HCT116 (cell line): ENCODE results near the gene FAP. TPM values are rescaled to one million over a fixed set of nuclear protein-coding genes. Genes with fewer than 3 reads are reported as not detected.

Experiments used
- ATAC-seq: fragments of 200-7000 bp; cut with Tn5 transposase; 2 replicates; pipeline ENCODE4 v1.9.1; 2020; ENCODE audit warnings: mild to moderate bottlenecking, moderate library complexity
- BruUV-seq: library from RNA; stranded (reverse); fragments of 400-500 nt; replicated peaks from 2 replicates; lab custom pipeline; 2021; lab: Mats Ljungman, UMichigan
- CTCF ChIA-PET: fragments of 300-600 bp; sonication (Branson Sonifier 250); formaldehyde crosslinking; loops from one replicate; lab custom pipeline; 2021; ENCODE audit warnings: antibody characterized with exemption; lab: Charles Lee
- POLR2A ChIA-PET: fragments of 300-600, 350-600 bp; sonication (Branson Sonifier 250); formaldehyde crosslinking; loops from one replicate; lab custom pipeline; 2021; ENCODE audit warnings: antibody characterized with exemption; lab: Charles Lee
- RAD21 ChIA-PET, 2 experiments: fragments of 300-600 bp; sonication (Branson Sonifier 250); formaldehyde crosslinking; loops; one replicate each; lab custom pipeline; 2023; ENCODE audit warnings: low total read pairs in 2 of 2; ENCODE audit not compliant: uncharacterized antibody in 2 of 2, unreplicated experiment in 2 of 2, low non-redundant PET in 1 of 2; lab: Charles Lee
- DNase-seq: peaks from one replicate; pipeline ENCODE4 v3.0.0-alpha.2; 2010; ENCODE audit warnings: low read depth, low spot score
- H2AFZ ChIP-seq: fragments of 200-600 bp; shearing (Covaris generic), sonication (generic); 2 replicates; pipeline ENCODE4 v1.6.1; 2017; ENCODE audit warnings: low read depth, mixed run types, mixed read lengths, antibody characterized with exemption, low read length; ENCODE audit not compliant: poor library complexity, severe bottlenecking
- H3K27ac ChIP-seq: 2 replicates; pipeline ENCODE4 v1.5.1; 2012; ENCODE audit warnings: low read depth, low read length
- H3K27me3 ChIP-seq: fragments of 200-600 bp; sonication (generic); 2 replicates; pipeline ENCODE4 v1.6.1; 2016; ENCODE audit warnings: mixed run types, low read length, mixed read lengths; ENCODE audit not compliant: insufficient read depth
- H3K36me3 ChIP-seq, 2 experiments: fragments of 200-500 bp in 1 of 2; fragments of 200-600 bp in 1 of 2; sonication (Bioruptor generic) in 1 of 2; sonication (generic) in 1 of 2; 2 replicates each; pipeline versions ENCODE4 v1.5.1 to v1.6.1; 2014 to 2016; ENCODE audit warnings: low read length in 2 of 2, inconsistent platforms in 1 of 2, mixed read lengths in 1 of 2, mixed run types in 1 of 2; ENCODE audit not compliant: insufficient read depth in 2 of 2, control insufficient read depth in 1 of 2
- H3K4me1 ChIP-seq, 2 experiments: fragments of 200-600 bp in 1 of 2; sonication (generic) in 1 of 2; 2 replicates each; pipeline versions ENCODE4 v1.5.1 to v1.6.1; 2012 to 2017; ENCODE audit warnings: low read length in 2 of 2, inconsistent platforms in 1 of 2, mild to moderate bottlenecking in 1 of 2, mixed read lengths in 1 of 2, mixed run types in 1 of 2, moderate library complexity in 1 of 2; ENCODE audit not compliant: insufficient read depth in 2 of 2, control insufficient read depth in 1 of 2
- H3K4me2 ChIP-seq: fragments of 200-600 bp; sonication (generic); 2 replicates; pipeline ENCODE4 v1.6.1; 2017; ENCODE audit warnings: mixed run types, low read length, mixed read lengths
- H3K4me3 ChIP-seq, 2 experiments: fragments of 200-600 bp in 1 of 2; sonication (generic) in 1 of 2; replicated peaks in 1 of 2; 2 replicates each; pipeline ENCODE4 v1.5.1; 2011 to 2016; ENCODE audit warnings: low read length in 2 of 2, control low read depth in 1 of 2, low read depth in 1 of 2, mild to moderate bottlenecking in 1 of 2, mixed read lengths in 1 of 2, mixed run types in 1 of 2
- H3K79me2 ChIP-seq: fragments of 200-600 bp; sonication (generic); 2 replicates; pipeline ENCODE4 v1.6.1; 2017; ENCODE audit warnings: mild to moderate bottlenecking, mixed run types, low read length, moderate library complexity, mixed read lengths; ENCODE audit not compliant: insufficient read depth
- H3K9ac ChIP-seq: fragments of 200-600 bp; sonication (generic); 2 replicates; pipeline ENCODE4 v1.6.1; 2016; ENCODE audit warnings: low read length, mixed read lengths
- H3K9me2 ChIP-seq: fragments of 200-600 bp; sonication (generic), shearing (Covaris generic); 2 replicates; pipeline ENCODE4 v1.6.1; 2017; ENCODE audit warnings: mixed run types, mild to moderate bottlenecking, moderate library complexity; ENCODE audit not compliant: insufficient read depth
- H3K9me3 ChIP-seq, 2 experiments: fragments of 200-500 bp in 1 of 2; fragments of 200-600 bp in 1 of 2; sonication (Bioruptor generic) in 1 of 2; sonication (generic) in 1 of 2; 2 replicates each; pipeline ENCODE4 v1.6.1; 2014 to 2017; ENCODE audit warnings: low read length in 2 of 2, mixed read lengths in 2 of 2, inconsistent platforms in 1 of 2, low read depth in 1 of 2, mild to moderate bottlenecking in 1 of 2, mixed run types in 1 of 2, moderate library complexity in 1 of 2; ENCODE audit not compliant: control insufficient read depth in 1 of 2, insufficient read depth in 1 of 2
- H4K20me1 ChIP-seq: fragments of 200-600 bp; sonication (generic), shearing (Covaris generic); 2 replicates; pipeline ENCODE4 v1.6.1; 2017; ENCODE audit warnings: mixed run types, mild to moderate bottlenecking, moderate library complexity; ENCODE audit not compliant: insufficient read depth
- ATF3 ChIP-seq: IDR thresholded peaks from 2 replicates; pipeline ENCODE4 v1.6.1; 2012
- CBX3 ChIP-seq: IDR thresholded peaks from 2 replicates; pipeline ENCODE4 v1.6.1; 2012; ENCODE audit warnings: low read depth
- CEBPB ChIP-seq: IDR thresholded peaks from 2 replicates; pipeline ENCODE4 v1.6.1; 2012; ENCODE audit warnings: low read depth
- CTCF ChIP-seq, 3 experiments: fragments of 200-600 bp in 1 of 3; sonication (generic) in 1 of 3; IDR thresholded peaks in 2 of 3; conservative IDR thresholded peaks in 1 of 3; 2 replicates each; pipeline ENCODE4 v1.5.1; 2012 to 2017; ENCODE audit warnings: low read depth in 2 of 3, low read length in 2 of 3, antibody characterized with exemption in 1 of 3, borderline replicate concordance in 1 of 3, control low read depth in 1 of 3, mild to moderate bottlenecking in 1 of 3, mixed read lengths in 1 of 3, mixed run types in 1 of 3, moderate library complexity in 1 of 3; ENCODE audit not compliant: insufficient read depth in 1 of 3
- EZH2 ChIP-seq: fragments of 200-600 bp; sonication (generic); IDR thresholded peaks from 2 replicates; pipeline ENCODE4 v1.6.1; 2017; ENCODE audit warnings: antibody characterized with exemption, mixed run types
- FOSL1 ChIP-seq: IDR thresholded peaks from 2 replicates; pipeline ENCODE4 v1.6.1; 2012; ENCODE audit warnings: low read depth
- JUND ChIP-seq: IDR thresholded peaks from 2 replicates; pipeline ENCODE4 v1.6.1; 2012
- MAX ChIP-seq: IDR thresholded peaks from 2 replicates; pipeline ENCODE4 v1.6.1; 2012
- POLR2A ChIP-seq: IDR thresholded peaks from 2 replicates; pipeline ENCODE4 v1.7.0; 2011; ENCODE audit warnings: borderline replicate concordance; ENCODE audit not compliant: insufficient read depth, insufficient read length; ENCODE audit errors: extremely low read depth
- POLR2AphosphoS5 ChIP-seq: IDR thresholded peaks from 2 replicates; pipeline ENCODE4 v1.6.1; 2011; ENCODE audit warnings: mild to moderate bottlenecking, low read depth, low read length, moderate library complexity
- RAD21 ChIP-seq: IDR thresholded peaks from 2 replicates; pipeline ENCODE4 v1.6.1; 2012; ENCODE audit warnings: low read depth, mild to moderate bottlenecking
- REST ChIP-seq: IDR thresholded peaks from 2 replicates; pipeline ENCODE4 v1.6.1; 2012; ENCODE audit warnings: low read depth
- SP1 ChIP-seq: IDR thresholded peaks from 2 replicates; pipeline ENCODE4 v1.6.1; 2012; ENCODE audit warnings: low read depth
- SRF ChIP-seq: IDR thresholded peaks from 2 replicates; pipeline ENCODE4 v1.6.1; 2012; ENCODE audit warnings: low read depth
- YY1 ChIP-seq: IDR thresholded peaks from 2 replicates; pipeline ENCODE4 v1.6.1; 2011; ENCODE audit warnings: low read length, low read depth, moderate library complexity, mild to moderate bottlenecking; ENCODE audit not compliant: insufficient replicate concordance; ENCODE audit errors: extremely low read depth
- ZNF274 ChIP-seq: fragments of 200-500 bp; sonication (Bioruptor generic); IDR thresholded peaks from 2 replicates; pipeline ENCODE4 v1.6.1; 2014; ENCODE audit warnings: mild to moderate bottlenecking, low read depth, low read length, inconsistent platforms
- intact Hi-C: fragments of 100-400 bp; cut with micrococcal nuclease; formaldehyde crosslinking; loops from 2 replicates; pipeline ENCODE4 v1.10.0; 2022
- total RNA-seq: library from RNA; stranded (reverse); gene quantifications from one replicate; pipeline ENCODE4 v1.2.1, GENCODE V29; 2021; ENCODE audit not compliant: unreplicated experiment

Gene FAP
- total RNA-seq, 1 experiment from 2014 or later: not detected

- intact Hi-C loops: no loop called here
Observed at GRCh38 chr2:162244541-162245031, 1.3 kb upstream of the FAP start.

More at GRCh38 chr2:162244541-162245031, 1.3 kb upstream of the FAP start:
- peak overlapping the region; percentile 48 for H3K4me2 ChIP-seq
- H3K36me3 ChIP-seq: no peaks in the 10 kb centered on the region
- no peak overlapping the region for H3K27ac ChIP-seq
- ChIA-PET RAD21 (no interaction called here), POLR2A (no interaction called here), CTCF (no interaction called here)
- DNase-seq (peak; percentile 22), ATAC-seq (peak; percentile 81)
- no TSS peak for BruUV-seq
- H3K9me2 ChIP-seq: no peaks in the 10 kb centered on the region
- H3K27me3 ChIP-seq: no peaks in the 10 kb centered on the region
- peak overlapping the region; percentile 87 for H2AFZ ChIP-seq
- H3K9ac ChIP-seq: no peak overlapping the region
- H4K20me1 ChIP-seq: no peaks in the 10 kb centered on the region
- no peaks in the 10 kb centered on the region for H3K79me2 ChIP-seq
- no peak overlapping the region; a peak in 1 of 4 replicates for H3K4me3 ChIP-seq
- H3K4me1 ChIP-seq: peaks cover 0 to 26% of the 10 kb centered on the region in 2 experiments; a peak in 2 of 4 replicates
- no peaks in the 10 kb centered on the region for H3K9me3 ChIP-seq
- no peak for TF ChIP-seq EZH2
- TF ChIP-seq RAD21: no peak
- no peak for TF ChIP-seq CTCF (IDR thresholded peaks at IDR 0.05 in 2 of 3, conservative IDR thresholded peaks at IDR 0.05 in 1 of 3; ENCODE audit: borderline replicate concordance in 1 of 3, insufficient read depth in 1 of 3, low read depth in 2 of 3, low read length in 2 of 3)
- TF ChIP-seq MAX: no peak
- 0 out of 2 replicates have a peak, but pooled peaks have one; percentile 31 for TF ChIP-seq SP1
- TF ChIP-seq CEBPB: peak; percentile 57
- no peak for TF ChIP-seq POLR2A
- TF ChIP-seq CBX3: peak; percentile 56; the same call in 1 of the 2 replicates
- no peak for TF ChIP-seq ZNF274
- no peak for TF ChIP-seq ATF3
- TF ChIP-seq FOSL1: peak; percentile 49; the same call in 1 of the 2 replicates
- no peak for TF ChIP-seq SRF
- TF ChIP-seq REST: no peak
- TF ChIP-seq POLR2AphosphoS5: no peak
- TF ChIP-seq YY1: no peak
- TF ChIP-seq JUND: peak; percentile 35; the same call in 1 of the 2 replicates
